Endometrial microvascular endothelial cells (primary cell): ENCODE measurements around the gene PFDN2. TPM values are rescaled to one million over a fixed set of nuclear protein-coding genes. Genes with fewer than 3 reads are reported as not detected.
"Not testable (repeated sequence)": the region's sequence is repeated elsewhere in the genome, so short reads cannot be mapped to it uniquely, and the experiment has no call there.

Experiments
- in situ Hi-C: cut with HindIII; loops from 2 replicates; pipeline ENCODE4 v1.10.0; 2017; ENCODE audit warnings: low sequenced_read_pairs, low pct_unique_long_range_greater_than_20kb; ENCODE audit errors: inconsistent ontology term
- total RNA-seq: library from RNA; depleted of rRNA; stranded (reverse); fragments of >200 nt; gene quantifications from one replicate; pipeline ENCODE4 v1.2.3, GENCODE V29; 2015; ENCODE audit errors: inconsistent ontology term

PFDN2 gene
- total RNA-seq, 1 donor from 2014 or later, result 49.2 TPM

- in situ Hi-C loops, result no loop called here
These were observed 48.6 kb downstream of the PFDN2 start for GRCh38 chr1:161069241-161069640.

- in situ Hi-C loops, result no loop called here
These were observed 49.3 kb downstream of the PFDN2 start for GRCh38 chr1:161068306-161069234.

DNA sequence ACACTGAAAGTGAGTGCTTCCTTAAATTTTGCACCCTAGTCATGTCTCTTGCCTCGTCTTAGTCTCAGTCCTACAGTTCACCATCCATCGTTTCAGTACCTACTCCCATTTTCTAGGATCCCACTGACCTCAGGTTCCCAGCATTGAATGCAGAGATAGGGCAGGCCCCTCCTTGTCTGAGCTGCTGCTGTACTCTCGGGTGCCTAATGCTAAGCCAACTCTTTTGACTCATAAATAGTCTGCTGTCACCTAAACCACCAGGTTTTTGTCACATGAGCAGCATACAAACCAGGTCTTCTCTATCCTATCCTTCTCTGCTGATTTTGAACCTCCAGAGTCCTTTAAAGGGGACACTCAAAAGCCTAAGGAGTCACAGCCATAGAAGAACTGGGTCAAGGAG is 51.1 kb downstream of the PFDN2 start:
- in situ Hi-C loops, result no loop called here

GRCh38 chr1:161065681-161066080 is 52.2 kb downstream of the PFDN2 start:
- in situ Hi-C loops, result not testable (repeated sequence)

GRCh38 chr1:161063936-161064335 is 53.9 kb downstream of the PFDN2 start:
- in situ Hi-C loops, result not testable (repeated sequence)

GRCh38 chr1:161061419-161061818 is 56.4 kb downstream of the PFDN2 start:
- in situ Hi-C loops, result no loop called here

DNA sequence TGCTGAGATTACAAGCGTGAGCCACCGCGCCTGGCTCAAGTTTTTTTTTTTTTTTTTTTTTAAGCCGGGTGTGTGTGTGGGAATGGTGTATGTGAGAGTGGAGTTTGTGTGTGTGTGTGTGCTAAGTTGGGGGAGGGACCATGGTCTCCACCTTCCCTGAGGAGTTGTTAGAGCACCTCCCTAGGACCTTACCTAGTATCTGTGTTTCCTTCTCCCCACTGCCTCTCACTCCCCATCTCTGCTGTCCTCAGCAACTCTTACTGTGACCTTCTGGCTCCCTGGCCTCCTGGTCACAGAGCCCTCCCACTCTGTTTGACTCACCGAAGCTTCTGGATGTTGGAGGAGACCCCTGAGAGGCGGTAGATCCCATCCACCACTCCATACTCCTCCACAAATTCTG is 58.5 kb downstream of the PFDN2 start:
- in situ Hi-C loops, result no loop called here

DNA sequence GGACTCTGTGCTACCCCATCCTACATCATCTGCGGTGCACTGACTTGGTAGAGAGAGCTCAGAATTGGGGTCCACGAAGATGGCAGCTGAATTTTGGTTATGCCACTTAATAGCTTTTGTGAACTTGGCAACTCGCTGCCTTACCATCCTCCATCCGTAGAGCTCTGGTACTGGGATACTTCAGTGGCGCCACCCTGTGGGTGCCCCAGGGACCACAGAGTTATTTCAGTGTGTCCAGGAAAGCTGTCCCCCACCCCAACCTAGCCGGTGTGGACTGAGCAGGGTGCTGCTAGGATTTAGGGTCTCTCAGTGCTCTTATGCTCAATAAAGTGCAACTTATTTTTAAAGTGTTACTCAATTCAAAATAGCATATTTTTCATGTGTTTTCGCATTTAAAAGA is 63.0 kb downstream of the PFDN2 start:
- in situ Hi-C loops, result no loop called here

DNA sequence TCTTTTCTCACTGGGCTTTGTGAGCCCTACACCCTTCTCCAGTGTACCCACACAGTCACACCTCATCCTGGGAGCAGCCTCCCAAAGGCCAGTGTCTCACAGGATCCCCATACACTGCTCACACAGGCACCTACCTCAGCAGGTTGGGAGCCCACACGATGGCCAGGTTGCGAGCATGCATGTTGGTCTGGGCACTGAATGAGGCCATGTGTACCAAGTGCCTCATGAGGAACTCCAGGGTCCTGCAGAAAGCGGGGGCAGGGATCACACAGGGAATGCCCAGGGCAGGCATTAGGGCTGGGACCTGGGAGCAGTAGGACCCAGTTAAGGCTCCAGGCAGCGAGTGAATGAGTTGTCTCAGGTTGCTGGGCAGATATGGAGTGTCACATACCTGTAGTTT is 63.6 kb downstream of the PFDN2 start:
- in situ Hi-C loops, result no loop called here

DNA sequence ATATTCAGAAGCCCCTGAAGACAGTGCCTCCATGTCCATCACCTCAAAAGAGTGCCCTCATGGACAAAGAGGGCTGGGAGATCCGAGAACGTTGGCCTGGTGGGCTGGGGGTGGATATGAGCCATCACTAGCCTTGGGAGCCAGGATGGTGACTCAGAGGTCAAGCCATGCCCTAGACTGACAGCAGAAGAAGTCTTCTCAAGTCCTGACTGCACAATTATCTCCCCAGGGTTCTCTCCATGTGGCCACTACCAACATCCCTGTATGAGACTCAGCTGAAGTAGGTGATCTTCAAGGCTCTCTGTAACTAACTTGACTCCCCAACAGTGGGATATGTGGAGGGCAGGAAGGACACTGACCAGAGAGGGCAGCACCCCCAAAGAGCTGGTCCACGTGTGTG is 64.9 kb downstream of the PFDN2 start:
- in situ Hi-C loops, result no loop called here

DNA sequence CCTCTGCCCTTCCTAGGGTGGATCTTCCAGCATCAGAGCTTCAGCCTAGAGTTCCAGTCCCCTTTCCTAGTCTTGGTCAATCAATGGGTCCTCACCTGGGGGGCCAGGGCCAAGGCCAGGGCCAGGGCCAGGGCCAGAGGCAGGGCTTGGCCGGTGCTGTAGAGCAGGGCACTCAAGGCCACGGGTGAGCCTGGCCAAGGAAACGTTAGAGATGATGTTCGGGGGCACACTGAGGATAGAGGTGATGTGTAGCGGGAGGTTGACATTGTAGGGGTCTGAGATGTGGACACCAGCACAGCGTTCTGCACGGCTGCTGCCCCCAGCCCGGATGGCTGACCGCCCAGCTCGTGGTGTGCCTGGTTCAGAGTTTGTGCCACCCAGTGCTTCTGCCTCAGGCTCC is 66.6 kb downstream of the PFDN2 start:
- in situ Hi-C loops, result no loop called here

Other genes starting within 250 kb of the PFDN2 start
- not detected for gene ITLN1, start 232.9 kb downstream of the PFDN2 start, total RNA-seq
- not detected for gene ITLN2, start 163.2 kb downstream of the PFDN2 start, total RNA-seq
- 84.0 TPM for gene F11R, start 96.9 kb downstream of the PFDN2 start, total RNA-seq
- not detected for gene TSTD1, start 79.1 kb downstream of the PFDN2 start, total RNA-seq
- 119 TPM for gene USF1, start 72.1 kb downstream of the PFDN2 start, total RNA-seq
- gene ARHGAP30, start 48.1 kb downstream of the PFDN2 start, total RNA-seq, result not detected
- gene NECTIN4, start 28.5 kb downstream of the PFDN2 start, total RNA-seq, result not detected
- 0.46 TPM for gene KLHDC9, start 19.7 kb downstream of the PFDN2 start, total RNA-seq
- 31.9 TPM for gene NIT1, start 68 bp upstream of the PFDN2 start, total RNA-seq
- 28.3 TPM for gene DEDD, start 14.6 kb upstream of the PFDN2 start, total RNA-seq
- gene UFC1, start 35.9 kb upstream of the PFDN2 start, total RNA-seq, result 74.1 TPM
- gene USP21, start 41.5 kb upstream of the PFDN2 start, total RNA-seq, result 11.8 TPM
- 19.2 TPM for gene PPOX, start 48.4 kb upstream of the PFDN2 start, total RNA-seq
- 46.3 TPM for gene B4GALT3, start 59.5 kb upstream of the PFDN2 start, total RNA-seq
- gene ADAMTS4, start 81.0 kb upstream of the PFDN2 start, total RNA-seq, result 17.7 TPM
- gene NDUFS2, start 84.3 kb upstream of the PFDN2 start, total RNA-seq, result 161 TPM
- gene FCER1G, start 97.3 kb upstream of the PFDN2 start, total RNA-seq, result not detected
- gene APOA2, start 105.6 kb upstream of the PFDN2 start, total RNA-seq, result not detected
- 24.8 TPM for gene TOMM40L, start 108.0 kb upstream of the PFDN2 start, total RNA-seq
- gene NR1I3, start 120.2 kb upstream of the PFDN2 start, total RNA-seq, result not detected
- gene PCP4L1, start 140.7 kb upstream of the PFDN2 start, total RNA-seq, result not detected
- gene MPZ, start 191.9 kb upstream of the PFDN2 start, total RNA-seq, result 0.93 TPM
- gene SDHC, start 196.3 kb upstream of the PFDN2 start, total RNA-seq, result 71.5 TPM
- gene CFAP126, start 249.8 kb upstream of the PFDN2 start, total RNA-seq, result not detected